Measurements from ENCODE around the gene CRISP2.

The CRISP2 gene

GRCh38 chr6:49646942-49647341 lies 66.4 kb downstream of the CRISP2 start:
- no peak for DNase-seq
- H3K27ac Mint-ChIP-seq, result no peak overlapping the region
- TF ChIP-seq CTCF (IDR thresholded peaks at IDR 0.05), result no peak
- H3K27me3 Mint-ChIP-seq (ENCODE audit: low read depth, poor library complexity), result peaks cover 4% of the 10 kb centered on the region
- H3K4me3 Mint-ChIP-seq, result no peak overlapping the region
- no peaks in the 10 kb centered on the region for H3K9me3 Mint-ChIP-seq
- H3K4me1 Mint-ChIP-seq, result no peaks in the 10 kb centered on the region
- H3K36me3 Mint-ChIP-seq (ENCODE audit: low read depth), result no peaks in the 10 kb centered on the region

GRCh38 chr6:49646130-49646824 lies 67.1 kb downstream of the CRISP2 start:
- H3K9me3 Mint-ChIP-seq, result no peaks in the 10 kb centered on the region
- no peak for TF ChIP-seq CTCF (IDR thresholded peaks at IDR 0.05)
- H3K27me3 Mint-ChIP-seq (ENCODE audit: low read depth, poor library complexity), result peaks cover 4% of the 10 kb centered on the region
- H3K4me1 Mint-ChIP-seq, result no peaks in the 10 kb centered on the region
- no peak overlapping the region for H3K4me3 Mint-ChIP-seq
- H3K36me3 Mint-ChIP-seq (ENCODE audit: low read depth), result no peaks in the 10 kb centered on the region
- DNase-seq, result no peak
- no peak overlapping the region for H3K27ac Mint-ChIP-seq

- H3K36me3 Mint-ChIP-seq (ENCODE audit: low read depth), result no peaks in the 10 kb centered on the region
- H3K4me1 Mint-ChIP-seq, result no peaks in the 10 kb centered on the region
- H3K27ac Mint-ChIP-seq, result no peak overlapping the region
- DNase-seq, result no peak
- TF ChIP-seq CTCF (IDR thresholded peaks at IDR 0.05), result no peak
- no peaks in the 10 kb centered on the region for H3K9me3 Mint-ChIP-seq
- H3K4me3 Mint-ChIP-seq, result no peak overlapping the region
- H3K27me3 Mint-ChIP-seq (ENCODE audit: low read depth, poor library complexity), result peaks cover 3% of the 10 kb centered on the region
These were observed 68.2 kb downstream of the CRISP2 start for GRCh38 chr6:49645139-49645538.
